Measurements from ENCODE around the gene PFDN2.

PFDN2 gene

GRCh38 chr1:161117759-161118581 is at the start of gene PFDN2, which contains the start of gene NIT1:
Gene PFDN2 (minus strand): TSS chr1:161118037. CDS start chr1:161118026, 11 bp downstream.
Gene NIT1 (plus strand): TSS chr1:161118105. CDS start chr1:161118177, 72 bp downstream.
- peak; percentile 72 for DNase-seq (ENCODE audit: low read depth)

GRCh38 chr1:161166669-161167548 is 49.1 kb upstream of the PFDN2 start:
- no peak for DNase-seq (ENCODE audit: low read depth)

- peak; percentile 85 for DNase-seq (ENCODE audit: low read depth)
Observed at GRCh38 chr1:161165742-161166668, 48.2 kb upstream of the PFDN2 start, which contains the start of gene PPOX. Gene PPOX (plus strand): TSS chr1:161166426. CDS start chr1:161166848, 422 bp downstream.

GRCh38 chr1:161164901-161165610 is 47.2 kb upstream of the PFDN2 start:
- no peak for DNase-seq (ENCODE audit: low read depth)

- DNase-seq (ENCODE audit: low read depth) = no peak
Observed at GRCh38 chr1:161163793-161164192, 46.0 kb upstream of the PFDN2 start.

GRCh38 chr1:161162806-161163205 is 45.0 kb upstream of the PFDN2 start:
- DNase-seq (ENCODE audit: low read depth) = no peak

- no peak for DNase-seq (ENCODE audit: low read depth)
Observed at GRCh38 chr1:161162052-161162451, 44.2 kb upstream of the PFDN2 start.

- no peak for DNase-seq (ENCODE audit: low read depth)
Observed at GRCh38 chr1:161161652-161162051, 43.8 kb upstream of the PFDN2 start.

GRCh38 chr1:161160671-161161145 is 42.9 kb upstream of the PFDN2 start:
- DNase-seq (ENCODE audit: low read depth) = no peak

GRCh38 chr1:161159913-161160243 is 42.0 kb upstream of the PFDN2 start:
- DNase-seq (ENCODE audit: low read depth) = no peak

GRCh38 chr1:161159087-161159912 is 41.5 kb upstream of the PFDN2 start, which contains the start of gene USP21:
Gene USP21 (plus strand): TSS chr1:161159500. CDS start chr1:161160641, 1,141 bp downstream.
- peak; percentile 87 for DNase-seq (ENCODE audit: low read depth)

GRCh38 chr1:161158316-161159010 is 40.6 kb upstream of the PFDN2 start:
- no peak for DNase-seq (ENCODE audit: low read depth)

- DNase-seq (ENCODE audit: low read depth) = no peak
Observed at GRCh38 chr1:161157867-161158266, 40.0 kb upstream of the PFDN2 start.

GRCh38 chr1:161153682-161154337 is 36.0 kb upstream of the PFDN2 start, which contains the start of gene UFC1:
Gene UFC1 (plus strand): TSS chr1:161153978. CDS start chr1:161153998, 20 bp downstream.
- peak; percentile 67 for DNase-seq (ENCODE audit: low read depth)

- DNase-seq (ENCODE audit: low read depth) = no peak
Observed at GRCh38 chr1:161153176-161153575, 35.3 kb upstream of the PFDN2 start.

GRCh38 chr1:161145832-161146231 is 28.0 kb upstream of the PFDN2 start:
- DNase-seq (ENCODE audit: low read depth) = no peak

GRCh38 chr1:161140755-161141400 is 23.0 kb upstream of the PFDN2 start:
- DNase-seq (ENCODE audit: low read depth) = no peak

GRCh38 chr1:161139766-161140165 is 21.9 kb upstream of the PFDN2 start:
- no peak for DNase-seq (ENCODE audit: low read depth)
